ENCODE data around the gene DPH7.
A peak's percentile ranks its signal among the peaks of the same experiment; 100 is the strongest.

The DPH7 gene

GRCh38 chr9:137590123-137590468 is 11.4 kb upstream of the DPH7 start:
- Histone ChIP-seq H3K27me3 (no peaks in the 10 kb centered on the region), H3K4me1 (no peaks in the 10 kb centered on the region), H3K9me3 (no peaks in the 10 kb centered on the region), H3K36me3 (peaks cover 27% of the 10 kb centered on the region), H3K4me3 (ENCODE audit: low read depth, low read length) (peak overlapping the region; percentile 72)
- TF ChIP-seq, protein P1, sequence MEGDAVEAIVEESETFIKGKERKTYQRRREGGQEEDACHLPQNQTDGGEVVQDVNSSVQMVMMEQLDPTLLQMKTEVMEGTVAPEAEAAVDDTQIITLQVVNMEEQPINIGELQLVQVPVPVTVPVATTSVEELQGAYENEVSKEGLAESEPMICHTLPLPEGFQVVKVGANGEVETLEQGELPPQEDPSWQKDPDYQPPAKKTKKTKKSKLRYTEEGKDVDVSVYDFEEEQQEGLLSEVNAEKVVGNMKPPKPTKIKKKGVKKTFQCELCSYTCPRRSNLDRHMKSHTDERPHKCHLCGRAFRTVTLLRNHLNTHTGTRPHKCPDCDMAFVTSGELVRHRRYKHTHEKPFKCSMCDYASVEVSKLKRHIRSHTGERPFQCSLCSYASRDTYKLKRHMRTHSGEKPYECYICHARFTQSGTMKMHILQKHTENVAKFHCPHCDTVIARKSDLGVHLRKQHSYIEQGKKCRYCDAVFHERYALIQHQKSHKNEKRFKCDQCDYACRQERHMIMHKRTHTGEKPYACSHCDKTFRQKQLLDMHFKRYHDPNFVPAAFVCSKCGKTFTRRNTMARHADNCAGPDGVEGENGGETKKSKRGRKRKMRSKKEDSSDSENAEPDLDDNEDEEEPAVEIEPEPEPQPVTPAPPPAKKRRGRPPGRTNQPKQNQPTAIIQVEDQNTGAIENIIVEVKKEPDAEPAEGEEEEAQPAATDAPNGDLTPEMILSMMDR (IDR thresholded peaks at IDR 0.05; ENCODE audit: low read depth, low read length), result no peak
- no peak for DNase-seq

GRCh38 chr9:137589441-137590122 is 10.9 kb upstream of the DPH7 start:
- Histone ChIP-seq H3K4me3 (ENCODE audit: low read depth, low read length) (peak overlapping the region; percentile 72), H3K4me1 (no peaks in the 10 kb centered on the region), H3K27me3 (no peaks in the 10 kb centered on the region), H3K9me3 (no peaks in the 10 kb centered on the region), H3K36me3 (peaks cover 31% of the 10 kb centered on the region)
- TF ChIP-seq, protein P1 (IDR thresholded peaks at IDR 0.05; ENCODE audit: low read depth, low read length), result no peak
- DNase-seq, result no peak

GRCh38 chr9:137588891-137589290 is 10.2 kb upstream of the DPH7 start:
- Histone ChIP-seq H3K4me3 (ENCODE audit: low read depth, low read length) (peak overlapping the region; percentile 72), H3K36me3 (peaks cover 38% of the 10 kb centered on the region), H3K9me3 (no peaks in the 10 kb centered on the region), H3K27me3 (no peaks in the 10 kb centered on the region), H3K4me1 (no peaks in the 10 kb centered on the region)
- DNase-seq, result no peak
- TF ChIP-seq, protein P1 (IDR thresholded peaks at IDR 0.05; ENCODE audit: low read depth, low read length), result no peak

- no peaks in the 10 kb centered on the region for H3K4me1 ChIP-seq
- H3K27me3 ChIP-seq, result no peaks in the 10 kb centered on the region
- peaks cover 38% of the 10 kb centered on the region for H3K36me3 ChIP-seq
- DNase-seq, result no peak
- H3K4me3 ChIP-seq (ENCODE audit: low read depth, low read length), result no peak overlapping the region
- TF ChIP-seq, protein P1 (IDR thresholded peaks at IDR 0.05; ENCODE audit: low read depth, low read length), result no peak
- H3K9me3 ChIP-seq, result no peaks in the 10 kb centered on the region
Observed at GRCh38 chr9:137588311-137588710, 9.6 kb upstream of the DPH7 start.

DNA sequence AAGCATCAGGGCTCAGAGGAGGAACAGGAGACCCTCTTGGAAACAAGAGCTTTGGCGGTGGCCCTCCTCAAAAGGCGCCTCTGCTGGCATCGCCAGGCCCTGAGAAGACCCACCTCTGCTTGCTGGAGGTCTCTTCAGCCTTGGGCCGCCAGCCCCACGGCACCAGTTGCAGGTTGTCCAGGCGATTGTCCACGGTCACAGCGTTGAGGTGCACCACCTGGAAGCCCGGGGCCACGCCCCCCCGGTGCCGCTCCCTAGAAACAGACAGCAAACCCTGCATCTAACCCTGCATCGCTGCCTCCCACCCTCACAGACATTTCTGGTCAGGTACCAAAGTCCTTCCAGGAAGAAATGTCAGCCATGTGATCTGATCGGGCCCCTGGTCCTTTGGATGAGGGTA is 8.1 kb upstream of the DPH7 start:
- Histone ChIP-seq H3K36me3 (peaks cover 53% of the 10 kb centered on the region), H3K9me3 (no peaks in the 10 kb centered on the region), H3K27me3 (no peaks in the 10 kb centered on the region), H3K4me1 (no peaks in the 10 kb centered on the region), H3K4me3 (ENCODE audit: low read depth, low read length) (no peak overlapping the region)
- DNase-seq, result no peak
- TF ChIP-seq, protein P1 (IDR thresholded peaks at IDR 0.05; ENCODE audit: low read depth, low read length), result no peak

DNA sequence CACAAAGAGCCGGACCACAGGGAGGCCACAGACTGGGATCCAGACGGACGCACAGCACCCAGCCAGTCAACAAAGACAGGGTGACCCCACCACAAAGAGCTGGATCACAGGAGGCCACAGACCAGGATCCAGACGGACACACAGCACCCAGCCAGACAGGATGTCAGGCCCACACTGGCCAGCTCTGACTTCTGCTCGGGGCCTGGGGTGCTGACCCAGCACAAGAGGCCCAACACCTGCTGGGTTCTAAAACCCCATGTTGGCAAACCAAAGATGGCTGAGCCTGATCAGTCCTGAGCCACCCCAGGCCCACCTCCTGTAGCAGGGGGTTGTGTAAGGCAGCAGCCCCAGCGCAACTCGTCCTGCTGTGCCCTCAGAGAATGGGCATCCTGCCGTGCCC is 5.2 kb upstream of the DPH7 start:
- no peaks in the 10 kb centered on the region for H3K9me3 ChIP-seq
- TF ChIP-seq, protein P1 (IDR thresholded peaks at IDR 0.05; ENCODE audit: low read depth, low read length), result no peak
- no peak overlapping the region for H3K4me3 ChIP-seq (ENCODE audit: low read depth, low read length)
- H3K27me3 ChIP-seq, result no peaks in the 10 kb centered on the region
- H3K4me1 ChIP-seq, result no peaks in the 10 kb centered on the region; the same call in 1 of the 2 replicates
- no peak for DNase-seq
- H3K36me3 ChIP-seq, result peaks cover 60% of the 10 kb centered on the region

Measured in BE2C (cell line).